BJ (cell line): ENCODE measurements around the gene PPIA. TPM values are rescaled to one million over a fixed set of nuclear protein-coding genes. Genes with fewer than 3 reads are reported as not detected.
"Not testable (repeated sequence)": the region's sequence is repeated elsewhere in the genome, so short reads cannot be mapped to it uniquely, and the experiment has no call there.

Source experiments
- CTCF ChIA-PET: fragments of 350-600 bp; formaldehyde crosslinking; extraction: SDS; loops from one replicate; lab custom pipeline; 2021; ENCODE audit warnings: antibody characterized with exemption, inconsistent platforms; lab: Yijun Ruan, JAX
- POLR2A ChIA-PET: fragments of 300-600 bp; sonication (Branson Sonifier 250); formaldehyde crosslinking; extraction: SDS; loops from one replicate; lab custom pipeline; 2021; ENCODE audit warnings: antibody characterized with exemption; lab: Charles Lee
- DNase-seq: peaks from one replicate; pipeline ENCODE4 v3.0.0-alpha.2; 2011; ENCODE audit warnings: low read depth
- H3K27me3 ChIP-seq: 2 replicates; pipeline ENCODE4 v1.6.0; 2011; ENCODE audit warnings: low read length; ENCODE audit not compliant: control insufficient read depth, insufficient read depth
- H3K36me3 ChIP-seq: 2 replicates; pipeline ENCODE4 v1.5.1; 2011; ENCODE audit warnings: low read length; ENCODE audit not compliant: control insufficient read depth, insufficient read depth
- H3K4me3 ChIP-seq: 2 replicates; pipeline ENCODE4 v1.5.1; 2011; ENCODE audit warnings: low read depth, mild to moderate bottlenecking, control low read depth, low read length
- polyA plus RNA-seq: library from polyadenylated mRNA; depleted of rRNA; stranded (reverse); fragments of >200 nt; gene quantifications from 2 replicates; pipeline ENCODE4 v1.2.3, GENCODE V29; 2011
- TF ChIP-seq, protein P1 (sequence below): IDR thresholded peaks from 2 replicates; pipeline ENCODE4 v1.5.1; 2011; ENCODE audit warnings: low read depth, mild to moderate bottlenecking, control low read depth, inconsistent platforms, low read length, moderate library complexity; ENCODE audit not compliant: insufficient read depth

Gene PPIA
- polyA plus RNA-seq, 1 experiment = 3,555 TPM

DNA sequence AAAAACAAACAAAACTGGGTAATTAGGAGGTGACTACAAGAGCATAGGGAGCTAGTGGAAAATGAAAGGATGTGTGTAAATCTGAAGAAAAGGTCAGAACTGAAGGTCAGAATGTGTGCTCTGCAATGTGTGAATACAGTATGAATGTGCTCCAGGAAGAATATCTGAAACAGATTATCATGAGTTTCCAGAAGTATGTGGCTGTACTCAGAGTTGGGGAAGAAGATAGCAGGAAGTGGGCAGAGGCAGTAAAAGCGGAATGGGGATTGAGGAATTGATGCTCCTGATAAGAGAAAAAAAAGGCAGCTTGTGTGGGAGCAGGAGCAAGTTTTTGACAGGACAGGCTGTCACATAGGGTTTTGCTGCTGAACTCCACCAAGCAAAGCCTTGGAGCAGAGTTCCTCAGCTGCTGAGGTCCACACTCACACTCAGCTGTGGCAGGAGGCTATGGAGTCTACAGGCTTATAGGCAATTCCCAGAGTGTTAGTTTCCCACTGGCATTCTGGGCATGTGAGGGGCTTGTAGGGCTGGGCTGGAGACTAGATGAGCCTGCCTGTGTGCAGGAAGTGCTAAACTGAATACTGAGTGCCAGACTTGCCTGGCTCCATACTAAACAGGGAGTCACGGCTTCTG is 28.5 kb downstream of the PPIA start:
- Histone ChIP-seq H3K4me3 (no peak overlapping the region), H3K36me3 (no peaks in the 10 kb centered on the region; the same call in 1 of the 2 replicates), H3K27me3 (no peaks in the 10 kb centered on the region)
- ChIA-PET CTCF (interaction anchor here (3.2 to 4.4 kb wide), 2 partner anchors 11 to 22 kb away, joined by 10 to 18 read pairs; partner anchors contain the start of gene H2AZ2), POLR2A (interaction anchor here (0.6 kb wide), 1 partner anchor 21 kb away, joined by 3 read pairs; no protein-coding TSS in a partner anchor)
- TF ChIP-seq, protein P1, sequence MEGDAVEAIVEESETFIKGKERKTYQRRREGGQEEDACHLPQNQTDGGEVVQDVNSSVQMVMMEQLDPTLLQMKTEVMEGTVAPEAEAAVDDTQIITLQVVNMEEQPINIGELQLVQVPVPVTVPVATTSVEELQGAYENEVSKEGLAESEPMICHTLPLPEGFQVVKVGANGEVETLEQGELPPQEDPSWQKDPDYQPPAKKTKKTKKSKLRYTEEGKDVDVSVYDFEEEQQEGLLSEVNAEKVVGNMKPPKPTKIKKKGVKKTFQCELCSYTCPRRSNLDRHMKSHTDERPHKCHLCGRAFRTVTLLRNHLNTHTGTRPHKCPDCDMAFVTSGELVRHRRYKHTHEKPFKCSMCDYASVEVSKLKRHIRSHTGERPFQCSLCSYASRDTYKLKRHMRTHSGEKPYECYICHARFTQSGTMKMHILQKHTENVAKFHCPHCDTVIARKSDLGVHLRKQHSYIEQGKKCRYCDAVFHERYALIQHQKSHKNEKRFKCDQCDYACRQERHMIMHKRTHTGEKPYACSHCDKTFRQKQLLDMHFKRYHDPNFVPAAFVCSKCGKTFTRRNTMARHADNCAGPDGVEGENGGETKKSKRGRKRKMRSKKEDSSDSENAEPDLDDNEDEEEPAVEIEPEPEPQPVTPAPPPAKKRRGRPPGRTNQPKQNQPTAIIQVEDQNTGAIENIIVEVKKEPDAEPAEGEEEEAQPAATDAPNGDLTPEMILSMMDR = no peak
- DNase-seq = peak; percentile 55

DNA sequence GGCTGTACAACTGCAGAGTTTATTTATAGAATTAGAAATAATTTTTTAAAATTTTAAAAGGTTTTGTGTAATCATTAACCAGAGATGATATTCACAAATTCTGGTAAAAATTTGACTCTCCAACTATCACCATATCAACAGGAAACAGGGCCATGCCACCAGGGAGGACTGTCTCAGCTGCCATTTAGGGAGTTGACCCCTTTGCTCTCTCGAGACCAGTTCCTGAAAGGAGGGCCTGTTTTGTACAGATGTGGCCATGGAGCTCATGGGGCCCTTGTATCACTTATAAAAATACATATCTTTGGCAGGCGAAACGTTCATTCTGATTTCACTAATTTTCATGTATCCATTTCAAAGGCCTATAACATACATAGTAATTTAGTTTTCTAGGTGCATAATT is 31.1 kb downstream of the PPIA start:
- TF ChIP-seq, protein P1 = no peak
- Histone ChIP-seq H3K27me3 (no peaks in the 10 kb centered on the region), H3K36me3 (no peaks in the 10 kb centered on the region; the same call in 1 of the 2 replicates), H3K4me3 (no peak overlapping the region)
- ChIA-PET CTCF (interaction anchor here (4.4 kb wide), 1 partner anchor 19 kb away, joined by 18 read pairs; the partner anchor contains the start of gene H2AZ2), POLR2A (no interaction called here)
- no peak for DNase-seq

DNA sequence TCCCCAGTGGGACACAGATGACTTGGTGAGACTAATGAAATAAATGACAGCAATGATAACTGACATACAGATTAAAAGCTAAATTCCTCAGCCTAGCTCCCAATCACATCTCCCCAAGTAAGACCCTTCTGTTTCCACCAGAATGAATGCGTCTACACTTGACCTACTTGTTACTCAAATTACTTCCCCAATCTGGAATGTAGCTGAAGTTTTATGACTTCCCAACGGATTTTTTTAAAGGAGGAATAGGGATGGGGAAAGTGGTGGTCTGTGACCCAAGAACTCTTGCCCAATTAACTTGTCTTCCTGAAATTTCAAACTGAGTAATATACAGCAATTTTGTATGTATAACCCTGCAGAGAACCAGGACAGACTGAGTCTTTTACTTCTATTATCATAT is 42.3 kb downstream of the PPIA start:
- TF ChIP-seq, protein P1 = no peak
- DNase-seq = no peak
- H3K36me3 ChIP-seq = peaks cover 3% of the 10 kb centered on the region

DNA sequence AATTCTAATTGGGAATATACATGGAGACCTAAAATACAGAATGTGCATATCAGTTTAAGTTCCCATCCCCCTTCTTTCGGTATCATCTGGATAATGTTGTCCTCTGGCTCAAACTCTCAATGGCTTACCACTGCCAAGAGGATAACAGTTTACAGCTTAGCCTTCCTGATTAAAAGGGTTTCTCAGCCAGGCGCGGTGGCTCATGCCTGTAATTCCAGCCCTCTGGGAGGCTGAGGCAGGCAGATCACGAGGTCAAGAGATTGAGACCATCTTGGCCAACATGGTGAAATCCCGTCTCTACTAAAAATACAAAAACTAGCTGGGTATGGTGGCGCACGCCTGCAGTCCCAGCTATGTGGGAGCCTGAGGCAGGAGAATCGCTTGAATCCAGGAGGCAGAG is 46.2 kb downstream of the PPIA start:
- H3K27me3 ChIP-seq, H3K4me3 ChIP-seq, CTCF ChIA-PET, H3K36me3 ChIP-seq, POLR2A ChIA-PET, DNase-seq: not testable (repeated sequence)

More for the DNA sequence above, 42.3 kb downstream of the PPIA start:
- Histone ChIP-seq H3K4me3 (no peak overlapping the region), H3K27me3 (no peaks in the 10 kb centered on the region)
- POLR2A ChIA-PET = no interaction called here
- CTCF ChIA-PET = interaction anchor here (0.6 to 1.2 kb wide), 3 partner anchors 9 to 746 kb away, joined by 3 to 5 read pairs (median 3); partner anchors contain the start of gene H2AZ2

DNA sequence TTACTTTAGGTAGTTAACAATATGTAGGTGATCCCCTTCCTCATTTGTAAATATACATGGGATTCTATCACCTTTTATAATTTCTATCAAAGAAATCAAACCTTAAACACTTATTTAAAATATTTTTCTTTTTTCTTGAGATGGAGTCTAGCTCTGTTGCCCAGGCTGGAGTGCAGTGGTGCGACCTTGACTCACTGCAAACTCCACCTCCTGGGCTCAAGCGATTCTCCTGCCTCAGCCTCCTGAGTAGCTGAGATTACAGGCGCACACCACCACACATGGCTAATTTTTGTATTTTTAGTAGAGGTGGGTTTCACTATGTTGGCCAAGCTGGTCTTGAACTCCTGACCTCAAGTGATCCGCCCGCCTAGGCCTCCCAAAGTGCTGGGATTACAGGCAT is 47.0 kb downstream of the PPIA start:
- CTCF ChIA-PET = interaction anchor here (0.9 to 1.4 kb wide), 2 partner anchors 13 to 255 kb away, joined by 3 to 4 read pairs; no protein-coding TSS in a partner anchor
- not testable (repeated sequence) for H3K36me3 ChIP-seq, DNase-seq, H3K4me3 ChIP-seq, H3K27me3 ChIP-seq
- POLR2A ChIA-PET = interaction anchor here (0.7 kb wide), 1 partner anchor 116 kb away, joined by 5 read pairs; no protein-coding TSS in a partner anchor

DNA sequence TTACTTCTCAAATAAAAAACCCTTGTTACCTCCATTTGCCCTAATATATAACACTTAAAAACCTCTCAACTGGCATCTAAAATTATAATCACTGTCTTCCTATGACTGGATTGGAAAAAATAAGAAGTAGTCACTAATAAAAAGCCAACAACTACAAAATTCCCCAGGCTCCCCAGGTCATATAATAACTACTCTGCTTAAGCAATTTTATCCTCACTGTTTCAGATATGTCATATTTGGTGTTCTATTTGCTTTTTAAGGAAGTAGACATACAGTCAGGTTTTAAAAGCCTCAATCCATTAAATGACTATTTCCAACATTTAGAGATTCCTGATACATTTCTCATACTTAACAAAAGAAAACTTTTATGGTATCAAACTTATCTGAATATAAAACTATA is 49.0 kb downstream of the PPIA start:
- CTCF ChIA-PET = interaction anchor here (1.9 to 3.2 kb wide), 2 partner anchors 12 to 257 kb away, joined by 5 to 21 read pairs; no protein-coding TSS in a partner anchor
- no peak for DNase-seq
- Histone ChIP-seq H3K36me3 (peaks cover 2% of the 10 kb centered on the region), H3K27me3 (no peaks in the 10 kb centered on the region), H3K4me3 (no peak overlapping the region)
- POLR2A ChIA-PET = no interaction called here
- TF ChIP-seq, protein P1 = no peak

DNA sequence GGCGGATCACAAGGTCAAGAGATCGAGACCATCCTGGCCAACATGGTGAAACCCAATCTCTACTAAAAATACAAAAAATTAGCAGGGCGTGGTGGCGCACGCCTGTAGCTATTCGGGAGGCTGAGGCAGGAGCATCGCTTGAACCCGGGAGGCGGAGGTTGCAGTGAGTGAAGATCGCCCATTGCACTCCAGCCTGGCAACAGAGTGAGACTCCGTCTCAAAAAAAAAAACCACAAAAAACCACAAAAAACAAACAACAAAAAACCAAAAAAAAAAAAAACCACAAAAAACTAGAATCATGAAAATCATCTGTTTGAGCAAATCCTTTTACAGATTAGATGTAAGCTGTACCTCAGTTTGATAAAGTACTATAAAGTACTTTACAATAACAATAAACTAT is 49.9 kb downstream of the PPIA start:
- not testable (repeated sequence) for DNase-seq
- POLR2A ChIA-PET = interaction anchor here (0.7 kb wide), 2 partner anchors 98 to 265 kb away, joined by 3 read pairs; partner anchors contain the start of gene TMED4

More for the DNA sequence above, 49.9 kb downstream of the PPIA start:
- CTCF ChIA-PET = interaction anchor here (0.6 to 3.2 kb wide), 11 partner anchors 11 to 272 kb away, joined by 3 to 21 read pairs (median 6); partner anchors contain the start of genes DDX56 and TMED4
- H3K27me3 ChIP-seq, H3K36me3 ChIP-seq: not testable (repeated sequence)
- H3K4me3 ChIP-seq = peak overlapping the region; percentile 62
